Activated T-helper 9 cell treated with anti-CD3 and anti-CD28 coated beads, Interleukin-2, amount 50 U/mL, for 16 hours (primary cell): ENCODE measurements around the gene DSG4.
"Not testable (repeated sequence)": the region's sequence is repeated elsewhere in the genome, so short reads cannot be mapped to it uniquely, and the experiment has no call there.

Source experiments
- DNase-seq: peaks from one replicate; pipeline ENCODE4 v3.0.0-alpha.2; 2020; ENCODE audit warnings: low read depth

DSG4 gene

GRCh38 chr18:31376477-31376876 is at the start of gene DSG4:
DSG4 (plus strand) TSS chr18:31376777; CDS start chr18:31376912, 135 bp downstream.
- no peak for DNase-seq

GRCh38 chr18:31329787-31330438 is 46.7 kb upstream of the DSG4 start:
- DNase-seq: no peak

GRCh38 chr18:31343454-31343853 is 33.1 kb upstream of the DSG4 start:
- no peak for DNase-seq

- DNase-seq: not testable (repeated sequence)
Observed at GRCh38 chr18:31353336-31353735, 23.2 kb upstream of the DSG4 start.

- DNase-seq: no peak
Observed at GRCh38 chr18:31354990-31355389, 21.6 kb upstream of the DSG4 start.

- no peak for DNase-seq
Observed at GRCh38 chr18:31356025-31356424, 20.6 kb upstream of the DSG4 start.

GRCh38 chr18:31364190-31364589 is 12.4 kb upstream of the DSG4 start:
- DNase-seq: no peak

- DNase-seq: no peak
Observed at GRCh38 chr18:31369478-31369877, 7.1 kb upstream of the DSG4 start.

- DNase-seq: no peak
Observed at GRCh38 chr18:31371989-31372388, 4.6 kb upstream of the DSG4 start.

- DNase-seq: no peak
Observed at GRCh38 chr18:31373641-31374040, 2.9 kb upstream of the DSG4 start.

GRCh38 chr18:31380912-31381311 is 4.3 kb downstream of the DSG4 start:
- DNase-seq: no peak

GRCh38 chr18:31382107-31382506 is 5.5 kb downstream of the DSG4 start:
- no peak for DNase-seq

GRCh38 chr18:31386741-31387140 is 10.2 kb downstream of the DSG4 start:
- no peak for DNase-seq

GRCh38 chr18:31393286-31393685 is 16.7 kb downstream of the DSG4 start:
- no peak for DNase-seq

GRCh38 chr18:31396796-31397612 is 20.4 kb downstream of the DSG4 start:
- no peak for DNase-seq

- DNase-seq: no peak
Observed at GRCh38 chr18:31398191-31398590, 21.6 kb downstream of the DSG4 start.

- no peak for DNase-seq
Observed at GRCh38 chr18:31399306-31400032, 22.9 kb downstream of the DSG4 start.

- no peak for DNase-seq
Observed at GRCh38 chr18:31401156-31402025, 24.8 kb downstream of the DSG4 start.

GRCh38 chr18:31402026-31402373 is 25.4 kb downstream of the DSG4 start:
- DNase-seq: no peak

GRCh38 chr18:31403409-31403808 is 26.8 kb downstream of the DSG4 start:
- no peak for DNase-seq

- DNase-seq: no peak
Observed at GRCh38 chr18:31407649-31408048, 31.1 kb downstream of the DSG4 start.

GRCh38 chr18:31409276-31409675 is 32.7 kb downstream of the DSG4 start:
- DNase-seq: no peak
